ENCODE results near the gene TEX19. TPM values are rescaled to one million over a fixed set of nuclear protein-coding genes. Genes with fewer than 3 reads are reported as not detected.
A peak's percentile ranks its signal among the peaks of the same experiment; 100 is the strongest.

Gene TEX19
- total RNA-seq, 1 experiment from 2014 or later = 0.21 TPM

- DNase-seq (ENCODE audit: low read depth, low spot score) = no peak
- BruUV-seq (replicated peaks) = no TSS peak
- Histone ChIP-seq H3K36me3 (ENCODE audit: control insufficient read depth, insufficient read depth, low read length) (no peaks in the 10 kb centered on the region), H3K27ac (ENCODE audit: low read length) (no peak overlapping the region), H3K4me1 (ENCODE audit: control insufficient read depth, insufficient read depth, low read length) (peaks cover 9% of the 10 kb centered on the region), H3K27me3 (ENCODE audit: control insufficient read depth, insufficient read depth, low read length) (no peaks in the 10 kb centered on the region), H3K4me3 (ENCODE audit: low read depth in 2 of 2, low read length in 2 of 2) (no peak overlapping the region), H3K9me3 (ENCODE audit: control insufficient read depth, insufficient read depth, low read depth, low read length) (no peaks in the 10 kb centered on the region)
- CTCF ChIA-PET = no interaction called here
- intact Hi-C loops (cut with micrococcal nuclease; ENCODE audit: unreplicated experiment) = loop anchor here (1.0 kb wide), 1 partner anchor 62 kb away; no protein-coding TSS in a partner anchor
- ATAC-seq = peak; percentile 3; the same call in 1 of the 2 replicates
- POLR2A ChIA-PET = no interaction called here
- TF ChIP-seq SIN3A (IDR thresholded peaks at IDR 0.05; ENCODE audit: borderline replicate concordance, insufficient read depth, low read depth, low read length) (no peak), CTCF (IDR thresholded peaks at IDR 0.05) (no peak), TCF7L2 (IDR thresholded peaks at IDR 0.05; ENCODE audit: low read depth, low read length) (no peak), POLR2AphosphoS5 (IDR thresholded peaks at IDR 0.05; ENCODE audit: low read depth, low read length) (no peak), REST (IDR thresholded peaks at IDR 0.05; ENCODE audit: insufficient read depth in 1 of 2, low read depth in 2 of 2, low read length in 1 of 2) (no peak)
- in situ Hi-C loops (cut with HindIII; ENCODE audit: low pct_unique_long_range_greater_than_20kb, low sequenced_read_pairs) = no loop called here
Observed at GRCh38 chr17:82412535-82413520, 53.8 kb downstream of the TEX19 start.

Other genes starting within 250 kb of the TEX19 start
- gene CCDC57, start 146.4 kb upstream of the TEX19 start, total RNA-seq (2021; ENCODE audit: unreplicated experiment) = 63.6 TPM
- 581 TPM for gene SLC16A3, start 130.2 kb upstream of the TEX19 start, total RNA-seq (2021; ENCODE audit: unreplicated experiment)
- gene CSNK1D, start 85.5 kb upstream of the TEX19 start, total RNA-seq (2021; ENCODE audit: unreplicated experiment) = 234 TPM
- 0.77 TPM for gene CD7, start 41.6 kb upstream of the TEX19 start, total RNA-seq (2021; ENCODE audit: unreplicated experiment)
- 5.4 TPM for gene SECTM1, start 25.5 kb upstream of the TEX19 start, total RNA-seq (2021; ENCODE audit: unreplicated experiment)
- 0.39 TPM for gene UTS2R, start 12.5 kb downstream of the TEX19 start, total RNA-seq (2021; ENCODE audit: unreplicated experiment)
- gene HEXD, start 59.1 kb downstream of the TEX19 start, total RNA-seq (2021; ENCODE audit: unreplicated experiment) = 25.6 TPM
- 53.9 TPM for gene OGFOD3, start 59.3 kb downstream of the TEX19 start, total RNA-seq (2021; ENCODE audit: unreplicated experiment)
- 174 TPM for gene CYBC1, start 91.5 kb downstream of the TEX19 start, total RNA-seq (2021; ENCODE audit: unreplicated experiment)
- gene NARF, start 99.5 kb downstream of the TEX19 start, total RNA-seq (2021; ENCODE audit: unreplicated experiment) = 60.9 TPM
- 143 TPM for gene FOXK2, start 160.5 kb downstream of the TEX19 start, total RNA-seq (2021; ENCODE audit: unreplicated experiment)